HFF-Myc (cell line): ENCODE data around the gene RNF214.

Experiments used
- DNase-seq: peaks from one replicate; pipeline ENCODE4 v3.0.0-alpha.2; 2011; ENCODE audit warnings: low read depth; ENCODE audit errors: extremely low read depth
- H3K4me3 ChIP-seq: replicated peaks from 2 replicates; pipeline ENCODE4 v1.5.1; 2011; ENCODE audit warnings: low read depth, mild to moderate bottlenecking, control low read depth, low read length
- CTCF ChIP-seq: IDR thresholded peaks from 2 replicates; pipeline ENCODE4 v1.5.1; 2012; ENCODE audit warnings: mild to moderate bottlenecking, low read depth, low read length, control low read depth; ENCODE audit errors: missing control alignments

The RNF214 gene

DNA sequence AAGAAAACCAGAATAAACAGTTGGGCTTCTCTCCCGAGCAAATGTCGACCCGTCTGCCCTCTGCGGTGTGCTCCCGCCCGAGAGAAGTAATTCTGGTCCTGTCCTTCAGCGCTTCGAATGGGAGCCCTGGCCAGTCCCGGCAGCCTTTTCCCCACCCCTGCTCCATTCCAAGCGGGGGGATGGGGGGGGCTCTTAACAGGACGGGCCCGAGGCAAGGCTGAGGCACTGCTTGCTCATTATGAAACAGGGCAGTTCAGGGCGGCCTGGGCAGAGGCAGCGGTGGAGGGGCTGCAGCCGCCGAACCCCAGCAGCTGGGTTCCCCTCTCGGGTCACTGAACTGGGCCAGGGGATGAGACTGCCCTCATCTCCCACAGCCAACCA is 67.8 kb downstream of the RNF214 start:
- DNase-seq, result no peak
- no peak for TF ChIP-seq CTCF
- H3K4me3 ChIP-seq, result no peak overlapping the region

DNA sequence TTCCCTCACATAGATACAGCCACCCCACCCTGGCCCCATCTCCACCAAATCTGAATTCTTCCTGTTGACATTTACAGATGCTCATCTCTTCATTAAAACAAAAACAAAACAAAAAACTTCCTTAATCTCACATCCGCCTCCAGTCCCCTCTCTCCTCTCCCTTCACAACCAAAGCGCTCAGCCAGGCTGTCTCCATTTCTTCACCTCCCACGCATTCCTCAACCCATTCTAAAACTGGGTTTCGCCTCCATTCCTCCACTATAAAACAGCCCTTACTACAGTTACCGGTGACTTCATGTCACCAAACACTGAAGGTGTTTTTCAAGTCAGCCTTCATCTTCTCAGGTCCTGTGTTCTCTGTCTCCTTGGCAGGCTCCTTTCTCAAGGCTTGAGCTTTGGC is 68.3 kb downstream of the RNF214 start:
- H3K4me3 ChIP-seq, result no peak overlapping the region
- no peak for DNase-seq
- TF ChIP-seq CTCF, result no peak

- H3K4me3 ChIP-seq, result no peak overlapping the region
- no peak for TF ChIP-seq CTCF
- no peak for DNase-seq
Measured at GRCh38 chr11:117302228-117302627, 69.8 kb downstream of the RNF214 start.

DNA sequence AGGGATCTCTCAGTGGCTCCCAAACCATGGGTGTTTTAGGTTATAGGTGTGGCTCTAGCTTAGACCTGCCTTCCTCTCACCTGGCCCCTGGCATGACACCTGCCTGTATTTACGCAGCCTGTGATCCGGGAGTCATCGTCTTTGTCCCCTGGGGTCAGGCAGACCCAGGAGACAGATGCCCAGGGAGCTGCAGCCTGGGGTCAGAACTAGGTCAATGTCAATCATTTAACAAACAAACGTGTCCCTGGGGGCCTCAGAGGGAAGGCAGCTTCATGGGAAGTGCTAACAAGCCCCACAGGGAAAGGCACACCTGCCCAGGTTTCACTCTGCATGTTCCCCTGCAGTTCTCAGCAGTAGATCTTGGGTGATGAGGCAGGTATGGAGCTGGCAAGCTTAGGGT is 70.6 kb downstream of the RNF214 start:
- no peak for TF ChIP-seq CTCF
- H3K4me3 ChIP-seq, result no peak overlapping the region
- no peak for DNase-seq

- DNase-seq, result no peak
- H3K4me3 ChIP-seq, result no peak overlapping the region
- TF ChIP-seq CTCF, result no peak
Measured at GRCh38 chr11:117303646-117304315, 71.3 kb downstream of the RNF214 start.

GRCh38 chr11:117305145-117305544 is 72.7 kb downstream of the RNF214 start:
- TF ChIP-seq CTCF, result no peak
- H3K4me3 ChIP-seq, result no peak overlapping the region
- DNase-seq, result no peak

GRCh38 chr11:117309310-117309709 is 76.8 kb downstream of the RNF214 start:
- H3K4me3 ChIP-seq, result no peak overlapping the region
- TF ChIP-seq CTCF, result no peak
- no peak for DNase-seq
